GM12891 (cell line): Measurements from ENCODE around the gene NPC1L1.

Source experiments
- PAX5 ChIP-seq: IDR thresholded peaks from 2 replicates; pipeline ENCODE4 v1.6.1; 2011; ENCODE audit warnings: low read length, moderate library complexity, mild to moderate bottlenecking; ENCODE audit not compliant: insufficient read depth, severe bottlenecking
- POLR2A ChIP-seq: IDR thresholded peaks from 2 replicates; pipeline ENCODE4 v1.6.1; 2011; ENCODE audit warnings: low read depth, low read length, control low read depth
- POLR2AphosphoS5 ChIP-seq: IDR thresholded peaks from 2 replicates; pipeline ENCODE4 v1.6.1; 2011; ENCODE audit warnings: low read depth, low read length, control low read depth

- TF ChIP-seq POLR2A (no peak), POLR2AphosphoS5 (no peak), PAX5 (no peak)
Measured at GRCh38 chr7:44520574-44520973, 20.6 kb downstream of the NPC1L1 start.
